CD1c-positive myeloid dendritic cell (primary cell): ENCODE measurements around the gene CC2D2A.
"Not testable (repeated sequence)": the region's sequence is repeated elsewhere in the genome, so short reads cannot be mapped to it uniquely, and the experiment has no call there.

Experiments
- DNase-seq: peaks from one replicate; pipeline ENCODE4 v3.0.0-alpha.2; 2016; ENCODE audit errors: extremely low spot score

The CC2D2A gene

GRCh38 chr4:15516494-15516893 is 46.8 kb downstream of the CC2D2A start:
- DNase-seq, result no peak

GRCh38 chr4:15517681-15518080 is 48.0 kb downstream of the CC2D2A start:
- DNase-seq, result not testable (repeated sequence)

- DNase-seq, result no peak
These were observed 51.9 kb downstream of the CC2D2A start for GRCh38 chr4:15521442-15522039.

- no peak for DNase-seq
These were observed 55.4 kb downstream of the CC2D2A start for GRCh38 chr4:15525080-15525479.

- no peak for DNase-seq
These were observed 57.4 kb downstream of the CC2D2A start for GRCh38 chr4:15526924-15527592.

- DNase-seq, result no peak
These were observed 62.1 kb downstream of the CC2D2A start for GRCh38 chr4:15531792-15532191.

- no peak for DNase-seq
These were observed 64.1 kb downstream of the CC2D2A start for GRCh38 chr4:15533817-15534216.

- DNase-seq, result no peak
These were observed 65.9 kb downstream of the CC2D2A start for GRCh38 chr4:15535599-15535998.

GRCh38 chr4:15536552-15537499 is 67.1 kb downstream of the CC2D2A start:
- no peak for DNase-seq

- no peak for DNase-seq
These were observed 72.3 kb downstream of the CC2D2A start for GRCh38 chr4:15541941-15542340.

GRCh38 chr4:15542760-15543159 is 73.1 kb downstream of the CC2D2A start:
- no peak for DNase-seq

- no peak for DNase-seq
These were observed 74.0 kb downstream of the CC2D2A start for GRCh38 chr4:15543537-15544247.

- no peak for DNase-seq
These were observed 74.6 kb downstream of the CC2D2A start for GRCh38 chr4:15544248-15544729.

GRCh38 chr4:15545371-15545770 is 75.7 kb downstream of the CC2D2A start:
- DNase-seq, result no peak

- DNase-seq, result no peak
These were observed 77.7 kb downstream of the CC2D2A start for GRCh38 chr4:15547392-15547791.

GRCh38 chr4:15550491-15550890 is 80.8 kb downstream of the CC2D2A start:
- no peak for DNase-seq

GRCh38 chr4:15551740-15552446 is 82.2 kb downstream of the CC2D2A start:
- DNase-seq, result no peak

GRCh38 chr4:15552557-15553362 is 83.1 kb downstream of the CC2D2A start:
- DNase-seq, result no peak

- no peak for DNase-seq
These were observed 86.9 kb downstream of the CC2D2A start for GRCh38 chr4:15556511-15557092.
